IMR-90 (cell line): ENCODE data around the gene ZCCHC24. TPM values are rescaled to one million over a fixed set of nuclear protein-coding genes. Genes with fewer than 3 reads are reported as not detected.

Experiments
- ATAC-seq: fragments of 200-7000 bp; cut with Tn5 transposase; 2 replicates; pipeline ENCODE4 v1.9.1; 2020; ENCODE audit warnings: low read depth, mild to moderate bottlenecking, moderate library complexity
- BruUV-seq: library from RNA; stranded (reverse); fragments of 400-500 nt; replicated peaks from 2 replicates; lab custom pipeline; 2021; lab: Mats Ljungman, UMichigan
- CTCF ChIA-PET: fragments of 300-600 bp; formaldehyde crosslinking; extraction: SDS; loops from one replicate; lab custom pipeline; 2021; ENCODE audit warnings: antibody characterized with exemption; lab: Yijun Ruan, JAX
- POLR2A ChIA-PET: fragments of 300-600 bp; sonication (Branson Sonifier 250); formaldehyde crosslinking; loops from one replicate; lab custom pipeline; 2022; ENCODE audit warnings: antibody characterized with exemption; ENCODE audit not compliant: unreplicated experiment; lab: Charles Lee
- DNase-seq: peaks from one replicate; pipeline ENCODE4 v3.0.0; 2013
- H2AFZ ChIP-seq: replicated peaks from 2 replicates; pipeline ENCODE3; 2013; ENCODE audit warnings: low read length, mild to moderate bottlenecking; ENCODE audit not compliant: poor library complexity
- H2AK5ac ChIP-seq: 2 replicates; pipeline ENCODE4 v1.6.1; 2013; ENCODE audit warnings: low read depth, low read length, inconsistent platforms
- H2AK9ac ChIP-seq: replicated peaks from 2 replicates; pipeline ENCODE3; 2013; ENCODE audit warnings: mild to moderate bottlenecking, low read depth, low read length, moderate library complexity; ENCODE audit not compliant: poor library complexity
- H2BK120ac ChIP-seq: 2 replicates; pipeline ENCODE4 v1.6.1; 2013; ENCODE audit warnings: low read depth, low read length, inconsistent platforms
- H2BK15ac ChIP-seq: 3 replicates; pipeline ENCODE4 v1.6.1; 2013; ENCODE audit warnings: low read depth, low read length, inconsistent platforms
- H2BK20ac ChIP-seq: 2 replicates; pipeline ENCODE4 v1.6.1; 2013; ENCODE audit warnings: low read depth, mild to moderate bottlenecking, inconsistent platforms, low read length, moderate library complexity
- H2BK5ac ChIP-seq: 2 replicates; pipeline ENCODE4 v1.6.1; 2013; ENCODE audit warnings: mild to moderate bottlenecking, low read depth, low read length, inconsistent platforms; ENCODE audit not compliant: poor library complexity, severe bottlenecking
- H3K14ac ChIP-seq: replicated peaks from 2 replicates; pipeline ENCODE4 v1.6.1; 2013; ENCODE audit warnings: low read depth, low read length, inconsistent platforms
- H3K18ac ChIP-seq: 2 replicates; pipeline ENCODE4 v1.6.1; 2013; ENCODE audit warnings: low read depth, low read length, control low read depth
- H3K23ac ChIP-seq: 2 replicates; pipeline ENCODE4 v1.6.1; 2013; ENCODE audit warnings: low read depth, low read length, inconsistent platforms
- H3K27ac ChIP-seq: 2 replicates; pipeline ENCODE4 v1.5.1; 2013; ENCODE audit warnings: mild to moderate bottlenecking, control low read depth, low read length; ENCODE audit not compliant: insufficient read depth
- H3K27me3 ChIP-seq: 2 replicates; pipeline ENCODE4 v1.6.1; 2013; ENCODE audit warnings: low read length; ENCODE audit not compliant: control insufficient read depth, insufficient read depth
- H3K36me3 ChIP-seq: 2 replicates; pipeline ENCODE4 v1.6.1; 2013; ENCODE audit warnings: low read length, mixed read lengths; ENCODE audit not compliant: control insufficient read depth, insufficient read depth
- H3K4ac ChIP-seq: 2 replicates; pipeline ENCODE4 v1.6.1; 2013; ENCODE audit warnings: low read depth, low read length, inconsistent platforms
- H3K4me1 ChIP-seq: 2 replicates; pipeline ENCODE4 v1.6.1; 2013; ENCODE audit warnings: low read length, mixed read lengths; ENCODE audit not compliant: control insufficient read depth, insufficient read depth
- H3K4me2 ChIP-seq: 2 replicates; pipeline ENCODE4 v1.6.1; 2013; ENCODE audit warnings: low read depth, mild to moderate bottlenecking, control low read depth, low read length, moderate library complexity
- H3K4me3 ChIP-seq: 2 replicates; pipeline ENCODE4 v1.5.1; 2013; ENCODE audit warnings: low read depth, mild to moderate bottlenecking, control low read depth, low read length, moderate library complexity; ENCODE audit not compliant: insufficient read depth
- H3K56ac ChIP-seq: 2 replicates; pipeline ENCODE4 v1.6.1; 2013; ENCODE audit warnings: low read length, inconsistent platforms; ENCODE audit not compliant: insufficient read depth; ENCODE audit errors: extremely low read depth
- H3K79me1 ChIP-seq, 2 experiments: 2 replicates each; pipeline ENCODE4 v1.6.1; 2013; ENCODE audit warnings: low read length in 2 of 2, inconsistent platforms in 1 of 2, low read depth in 1 of 2
- H3K9ac ChIP-seq: 2 replicates; pipeline ENCODE4 v1.6.1; 2013; ENCODE audit warnings: low read depth, low read length, control low read depth
- H3K9me1 ChIP-seq: 2 replicates; pipeline ENCODE4 v1.6.1; 2013; ENCODE audit warnings: low read length, inconsistent platforms; ENCODE audit not compliant: insufficient read depth
- H3K9me3 ChIP-seq: 2 replicates; pipeline ENCODE4 v1.6.1; 2013; ENCODE audit warnings: low read length; ENCODE audit not compliant: control insufficient read depth, insufficient read depth
- H4K20me1 ChIP-seq: 2 replicates; pipeline ENCODE4 v1.6.1; 2013; ENCODE audit warnings: low read length, inconsistent platforms; ENCODE audit not compliant: insufficient read depth
- H4K5ac ChIP-seq: 2 replicates; pipeline ENCODE4 v1.6.1; 2013; ENCODE audit warnings: mild to moderate bottlenecking, low read depth, low read length, control low read depth
- H4K8ac ChIP-seq, 2 experiments: 2 replicates each; pipeline ENCODE4 v1.6.1; 2013; ENCODE audit warnings: low read depth in 2 of 2, low read length in 2 of 2, control low read depth in 1 of 2, inconsistent platforms in 1 of 2
- H4K91ac ChIP-seq: 2 replicates; pipeline ENCODE4 v1.6.1; 2013; ENCODE audit warnings: low read depth, low read length, inconsistent platforms; ENCODE audit not compliant: insufficient read depth
- BHLHE40 ChIP-seq: fragments of 150-350 bp; IDR thresholded peaks from 2 replicates; pipeline ENCODE4 v1.6.1; 2016; ENCODE audit warnings: mild to moderate bottlenecking, low read depth, low read length
- CEBPB ChIP-seq: IDR thresholded peaks from 2 replicates; pipeline ENCODE4 v1.6.1; 2012; ENCODE audit warnings: low read depth, low read length, improper control_type of control experiment
- CHD1 ChIP-seq: IDR thresholded peaks from 2 replicates; pipeline ENCODE4 v1.6.1; 2012; ENCODE audit warnings: low read depth, low read length, improper control_type of control experiment
- CTCF ChIP-seq: conservative IDR thresholded peaks from 2 replicates; pipeline ENCODE4 v1.5.1; 2012; ENCODE audit warnings: mild to moderate bottlenecking, low read depth, low read length, improper control_type of control experiment
- ELK1 ChIP-seq: fragments of 150-350 bp; IDR thresholded peaks from 2 replicates; pipeline ENCODE4 v1.6.1; 2016; ENCODE audit warnings: low read depth, mild to moderate bottlenecking, low read length, moderate library complexity, borderline replicate concordance
- FOS ChIP-seq: fragments of 150-350 bp; IDR thresholded peaks from 2 replicates; pipeline ENCODE4 v1.6.1; 2016; ENCODE audit warnings: low read depth, low read length
- MAFK ChIP-seq: IDR thresholded peaks from 2 replicates; pipeline ENCODE4 v1.6.1; 2012; ENCODE audit warnings: low read depth, low read length, improper control_type of control experiment
- MAZ ChIP-seq: IDR thresholded peaks from 2 replicates; pipeline ENCODE4 v1.6.1; 2012; ENCODE audit warnings: low read depth, mild to moderate bottlenecking, low read length, improper control_type of control experiment, moderate library complexity, borderline replicate concordance
- MXI1 ChIP-seq: IDR thresholded peaks from 2 replicates; pipeline ENCODE4 v1.6.1; 2012; ENCODE audit warnings: low read depth, mild to moderate bottlenecking, low read length, moderate library complexity, borderline replicate concordance
- NFE2L2 ChIP-seq: fragments of 150-350 bp; IDR thresholded peaks from 2 replicates; pipeline ENCODE4 v1.6.1; 2016; ENCODE audit warnings: low read depth, mild to moderate bottlenecking, low read length
- POLR2A ChIP-seq: IDR thresholded peaks from 2 replicates; pipeline ENCODE4 v1.6.1; 2012; ENCODE audit warnings: mild to moderate bottlenecking, low read depth, low read length
- RAD21 ChIP-seq: IDR thresholded peaks from 2 replicates; pipeline ENCODE4 v1.6.1; 2012; ENCODE audit warnings: low read length, improper control_type of control experiment
- RCOR1 ChIP-seq: IDR thresholded peaks from 2 replicates; pipeline ENCODE4 v1.6.1; 2012; ENCODE audit warnings: mild to moderate bottlenecking, low read length, improper control_type of control experiment; ENCODE audit not compliant: insufficient replicate concordance
- RFX5 ChIP-seq: IDR thresholded peaks from 2 replicates; pipeline ENCODE4 v1.8.0; 2012; ENCODE audit warnings: low read depth, mild to moderate bottlenecking, low read length, moderate library complexity
- SMC3 ChIP-seq: fragments of 150-350 bp; IDR thresholded peaks from 2 replicates; pipeline ENCODE4 v1.6.1; 2016; ENCODE audit warnings: low read depth, mild to moderate bottlenecking, antibody characterized with exemption, low read length, moderate library complexity
- USF2 ChIP-seq: fragments of 150-350 bp; IDR thresholded peaks from 2 replicates; pipeline ENCODE4 v1.6.1; 2017; ENCODE audit warnings: mild to moderate bottlenecking, antibody characterized with exemption, low read length, low read depth
- WGBS, 2 experiments: methylation state at CpG; one replicate each; pipeline versions ENCODE4 v1.1.5 to v1.1.7; 2013; ENCODE audit warnings: missing lambda C conversion rate in 2 of 2; ENCODE audit not compliant: insufficient read length in 1 of 2; ENCODE audit errors: extremely low coverage in 2 of 2; 5-methylcytosine and 5-hydroxymethylcytosine counted together
- dilution Hi-C: fragments of 300-500 bp; cut with HindIII; formaldehyde crosslinking; loops from one replicate; pipeline ENCODE4 v1.14.3; 2018; ENCODE audit warnings: low sequenced_read_pairs; ENCODE audit not compliant: unreplicated experiment
- in situ Hi-C: fragments of 300-500 bp; cut with MboI; formaldehyde crosslinking; loops from 3 replicates; pipeline ENCODE4 v1.14.3; 2019; ENCODE audit warnings: low sequenced_read_pairs, inconsistent platforms, mixed read lengths
- intact Hi-C: fragments of 100-400 bp; cut with micrococcal nuclease; formaldehyde crosslinking; loops from 2 replicates; pipeline ENCODE4 v1.10.0; 2022
- polyA plus RNA-seq, 3 experiments: library from polyadenylated mRNA; depleted of rRNA; stranded (reverse); fragments of >200 nt; gene quantifications; 2 replicates each; pipeline ENCODE4 v1.2.3, GENCODE V29; 2012; ENCODE audit warnings: low replicate concordance in 1 of 3
- total RNA-seq: library from RNA; depleted of rRNA; stranded (reverse); fragments of >200 nt; gene quantifications from 2 replicates; pipeline ENCODE4 v1.2.3, GENCODE V29; 2012

Gene ZCCHC24
- total and polyA plus RNA-seq, 2 of the 4 experiments (the other 2 are of a cell fraction): 15.1 to 25.9 TPM

- POLR2A ChIA-PET: interaction anchor here (0.6 kb wide), 1 partner anchor 551 kb away, joined by 3 read pairs; no protein-coding TSS in a partner anchor
- intact Hi-C loops: no loop called here
- TF ChIP-seq RCOR1 (no peak), CEBPB (no peak), ELK1 (no peak), MAZ (no peak), RAD21 (no peak), CHD1 (no peak), MXI1 (no peak), MAFK (no peak), SMC3 (no peak), FOS (no peak), CTCF (no peak), USF2 (no peak), POLR2A (no peak), RFX5 (no peak), NFE2L2 (no peak), BHLHE40 (no peak)
- no TSS peak for BruUV-seq
- H2AFZ ChIP-seq: peak overlapping the region; percentile 21
- H4K5ac ChIP-seq: no peak overlapping the region
- H3K9ac ChIP-seq: no peak overlapping the region
- H3K4me3 ChIP-seq: no peak overlapping the region
- DNase-seq: no peak
- peaks cover 27 to 64% of the 10 kb centered on the region in 2 experiments for H3K79me1 ChIP-seq
- H3K56ac ChIP-seq: no peak overlapping the region
- H3K18ac ChIP-seq: no peak overlapping the region
- H4K91ac ChIP-seq: no peak overlapping the region
- H3K4me2 ChIP-seq: no peak overlapping the region
- dilution Hi-C loops: no loop called here
- no peak overlapping the region for H2AK9ac ChIP-seq
- H3K4me1 ChIP-seq: peaks cover 9% of the 10 kb centered on the region; the same call in 1 of the 2 replicates
- no peak overlapping the region for H4K8ac ChIP-seq
- no peak overlapping the region for H2BK5ac ChIP-seq
- no peak overlapping the region for H3K4ac ChIP-seq
- peaks cover 66% of the 10 kb centered on the region for H3K36me3 ChIP-seq
- CTCF ChIA-PET: no interaction called here
- ATAC-seq: no peak
- no peaks in the 10 kb centered on the region for H3K9me3 ChIP-seq
- in situ Hi-C loops: no loop called here
- H3K27ac ChIP-seq: no peak overlapping the region
- no peaks in the 10 kb centered on the region for H3K27me3 ChIP-seq
- peaks cover 20% of the 10 kb centered on the region for H3K9me1 ChIP-seq
- H2BK15ac ChIP-seq: no peak overlapping the region
- H4K20me1 ChIP-seq: peaks cover 55% of the 10 kb centered on the region
- no peak overlapping the region for H2AK5ac ChIP-seq
- H3K14ac ChIP-seq: no peak overlapping the region
- WGBS, 2 experiments: no CpG with 5 or more reads among the region's 11 CpGs
- H2BK20ac ChIP-seq: no peak overlapping the region
- no peak overlapping the region for H3K23ac ChIP-seq
- H2BK120ac ChIP-seq: no peak overlapping the region
Measured at GRCh38 chr10:79353726-79354125, 91.7 kb downstream of the ZCCHC24 start.
